GM20431 (cell line): ENCODE measurements around the gene SH3BGRL.
"Not testable (repeated sequence)": the region's sequence is repeated elsewhere in the genome, so short reads cannot be mapped to it uniquely, and the experiment has no call there.

ENCODE experiments used
- in situ Hi-C: fragments of 300-500 bp; cut with MseI, MboI; formaldehyde crosslinking; loops from one replicate; pipeline ENCODE4 v1.15.0; 2020; ENCODE audit warnings: low sequenced_read_pairs; ENCODE audit not compliant: unreplicated experiment

SH3BGRL gene

GRCh38 chrX:81259020-81259713 is 57.3 kb downstream of the SH3BGRL start:
- in situ Hi-C loops, result no loop called here

- in situ Hi-C loops, result no loop called here
These were observed 58.0 kb downstream of the SH3BGRL start for GRCh38 chrX:81259714-81260395.

GRCh38 chrX:81261576-81261975 is 59.7 kb downstream of the SH3BGRL start:
- in situ Hi-C loops, result no loop called here

GRCh38 chrX:81263059-81263458 is 61.2 kb downstream of the SH3BGRL start:
- in situ Hi-C loops, result no loop called here

- in situ Hi-C loops, result no loop called here
These were observed 76.7 kb downstream of the SH3BGRL start for GRCh38 chrX:81278616-81279015.

- in situ Hi-C loops, result no loop called here
These were observed 78.2 kb downstream of the SH3BGRL start for GRCh38 chrX:81280148-81280547.

- in situ Hi-C loops, result no loop called here
These were observed 84.2 kb downstream of the SH3BGRL start for GRCh38 chrX:81286075-81286474.

- in situ Hi-C loops, result no loop called here
These were observed 84.7 kb downstream of the SH3BGRL start for GRCh38 chrX:81286608-81287007.

GRCh38 chrX:81291996-81292395 is 90.1 kb downstream of the SH3BGRL start:
- in situ Hi-C loops, result no loop called here

- in situ Hi-C loops, result no loop called here
These were observed 92.2 kb downstream of the SH3BGRL start for GRCh38 chrX:81294101-81294500.

GRCh38 chrX:81301877-81302276 is 100.0 kb downstream of the SH3BGRL start:
- in situ Hi-C loops, result no loop called here

GRCh38 chrX:81304563-81304962 is 102.7 kb downstream of the SH3BGRL start:
- in situ Hi-C loops, result no loop called here

- in situ Hi-C loops, result no loop called here
These were observed 103.3 kb downstream of the SH3BGRL start for GRCh38 chrX:81305240-81305639.

- in situ Hi-C loops, result no loop called here
These were observed 106.4 kb downstream of the SH3BGRL start for GRCh38 chrX:81308086-81308829.

- in situ Hi-C loops, result no loop called here
These were observed 114.3 kb downstream of the SH3BGRL start for GRCh38 chrX:81316163-81316562.

- in situ Hi-C loops, result not testable (repeated sequence)
These were observed 129.8 kb downstream of the SH3BGRL start for GRCh38 chrX:81331653-81332052.

- in situ Hi-C loops, result no loop called here
These were observed 134.7 kb downstream of the SH3BGRL start for GRCh38 chrX:81336455-81337152.

GRCh38 chrX:81337805-81338204 is 135.9 kb downstream of the SH3BGRL start:
- in situ Hi-C loops, result no loop called here

GRCh38 chrX:81338924-81339323 is 137.0 kb downstream of the SH3BGRL start:
- in situ Hi-C loops, result no loop called here

- in situ Hi-C loops, result not testable (repeated sequence)
These were observed 143.4 kb downstream of the SH3BGRL start for GRCh38 chrX:81345296-81345695.
